SK-N-SH (cell line): Measurements from ENCODE around the gene COL8A2. TPM values are rescaled to one million over a fixed set of nuclear protein-coding genes. Genes with fewer than 3 reads are reported as not detected.

Source experiments
- CTCF ChIA-PET: fragments of 300-600, 350-600 bp; formaldehyde crosslinking; extraction: SDS; loops from one replicate; lab custom pipeline; 2021; lab: Yijun Ruan, JAX
- POLR2A ChIA-PET: fragments of 350-600 bp; sonication (Branson Sonifier 250); formaldehyde crosslinking; extraction: SDS; loops from one replicate; lab custom pipeline; 2020; ENCODE audit warnings: antibody characterized with exemption, inconsistent platforms; lab: Yijun Ruan, JAX
- DNase-seq: peaks from one replicate; pipeline ENCODE4 v3.0.0; 2012
- H2AFZ ChIP-seq: fragments of 200-600 bp; sonication (generic); 2 replicates; pipeline ENCODE4 v1.8.1; 2016; ENCODE audit warnings: antibody characterized with exemption, mild to moderate bottlenecking, low read depth
- H3F3A ChIP-seq: fragments of 200-600 bp; sonication (generic); replicated peaks from 2 replicates; pipeline ENCODE3; 2016; ENCODE audit warnings: antibody characterized with exemption, mild to moderate bottlenecking; ENCODE audit not compliant: insufficient read depth
- H3K27ac ChIP-seq, 2 experiments: fragments of 200-500 bp in 1 of 2; fragments of 200-600 bp in 1 of 2; sonication (Bioruptor generic) in 1 of 2; sonication (generic), shearing (Covaris generic) in 1 of 2; 2 replicates each; pipeline versions ENCODE4 v1.5.1 to v1.6.1; 2014 to 2016; ENCODE audit warnings: low read depth in 2 of 2, inconsistent platforms in 1 of 2, low read length in 1 of 2, mild to moderate bottlenecking in 1 of 2, mixed read lengths in 1 of 2
- H3K27me3 ChIP-seq: fragments of 200-600 bp; sonication (generic), shearing (Covaris generic); 2 replicates; pipeline ENCODE4 v1.6.1; 2016; ENCODE audit warnings: mixed run types; ENCODE audit not compliant: insufficient read depth
- H3K36me3 ChIP-seq, 2 experiments: fragments of 200-500 bp in 1 of 2; fragments of 200-600 bp in 1 of 2; sonication (Bioruptor generic) in 1 of 2; sonication (generic) in 1 of 2; replicated peaks in 1 of 2; 2 replicates each; pipeline versions ENCODE3 to v1.5.1; 2014 to 2016; ENCODE audit warnings: low read length in 1 of 2, mild to moderate bottlenecking in 1 of 2; ENCODE audit not compliant: insufficient read depth in 2 of 2, control insufficient read depth in 1 of 2
- H3K4me1 ChIP-seq, 2 experiments: fragments of 200-500 bp in 1 of 2; fragments of 200-600 bp in 1 of 2; sonication (Bioruptor generic) in 1 of 2; sonication (generic), shearing (Covaris generic) in 1 of 2; 2 replicates each; pipeline versions ENCODE4 v1.5.1 to v1.6.1; 2014 to 2016; ENCODE audit warnings: low read depth in 1 of 2, low read length in 1 of 2, mixed run types in 1 of 2; ENCODE audit not compliant: insufficient read depth in 2 of 2, control insufficient read depth in 1 of 2
- H3K4me2 ChIP-seq: fragments of 200-600 bp; sonication (generic), shearing (Covaris generic); 2 replicates; pipeline ENCODE4 v1.6.1; 2017; ENCODE audit warnings: mixed run types
- H3K4me3 ChIP-seq, 2 experiments: fragments of 200-500 bp in 1 of 2; fragments of 200-600 bp in 1 of 2; sonication (Bioruptor generic) in 1 of 2; sonication (generic), shearing (Covaris generic) in 1 of 2; 2 replicates each; pipeline versions ENCODE4 v1.5.1 to v1.8.1; 2014 to 2016; ENCODE audit warnings: low read depth in 2 of 2, inconsistent platforms in 1 of 2, low read length in 1 of 2, mild to moderate bottlenecking in 1 of 2, mixed read lengths in 1 of 2, moderate library complexity in 1 of 2
- H3K79me2 ChIP-seq: fragments of 200-600 bp; sonication (generic); 2 replicates; pipeline ENCODE4 v1.8.1; 2017; ENCODE audit warnings: mild to moderate bottlenecking; ENCODE audit not compliant: insufficient read depth
- H3K9ac ChIP-seq: fragments of 200-600 bp; sonication (generic); 2 replicates; pipeline ENCODE4 v1.6.1; 2017; ENCODE audit warnings: mixed run types
- H3K9me2 ChIP-seq: fragments of 200-600 bp; sonication (generic); 2 replicates; pipeline ENCODE4 v1.6.1; 2017; ENCODE audit warnings: mixed run types
- H3K9me3 ChIP-seq: fragments of 200-600 bp; sonication (generic); 2 replicates; pipeline ENCODE4 v1.6.1; 2017; ENCODE audit warnings: mixed run types, mild to moderate bottlenecking, moderate library complexity
- H4K20me1 ChIP-seq: fragments of 200-600 bp; sonication (generic); 2 replicates; pipeline ENCODE4 v1.6.1; 2017; ENCODE audit warnings: mild to moderate bottlenecking, mixed run types; ENCODE audit not compliant: insufficient read depth
- CHD2 ChIP-seq: fragments of 150-350 bp; IDR thresholded peaks from 2 replicates; pipeline ENCODE4 v1.6.1; 2018; ENCODE audit warnings: low read length; ENCODE audit not compliant: partially characterized antibody
- CTCF ChIP-seq: fragments of 200-600 bp; sonication (generic); IDR thresholded peaks from 2 replicates; pipeline ENCODE4 v1.6.1; 2017; ENCODE audit warnings: antibody characterized with exemption, mild to moderate bottlenecking, moderate library complexity
- ELF1 ChIP-seq: IDR thresholded peaks from 2 replicates; pipeline ENCODE4 v1.4.0; 2012
- EZH2phosphoT487 ChIP-seq: fragments of 200-600 bp; sonication (generic); IDR thresholded peaks from 2 replicates; pipeline ENCODE4 v1.6.1; 2017; ENCODE audit warnings: low read depth, mixed run types, mild to moderate bottlenecking, antibody characterized with exemption, moderate library complexity, borderline replicate concordance
- FOSL2 ChIP-seq: IDR thresholded peaks from 2 replicates; pipeline ENCODE4 v1.4.0; 2012; ENCODE audit warnings: low read depth, mild to moderate bottlenecking, moderate library complexity, borderline replicate concordance
- FOXM1 ChIP-seq: IDR thresholded peaks from 2 replicates; pipeline ENCODE4 v1.4.0; 2012; ENCODE audit warnings: low read depth, mild to moderate bottlenecking
- GABPA ChIP-seq: IDR thresholded peaks from 2 replicates; pipeline ENCODE4 v1.4.0; 2012; ENCODE audit warnings: low read depth, mild to moderate bottlenecking
- JUND ChIP-seq: IDR thresholded peaks from 2 replicates; pipeline ENCODE4 v1.4.0; 2012
- MEF2A ChIP-seq: IDR thresholded peaks from 2 replicates; pipeline ENCODE4 v1.4.0; 2012; ENCODE audit warnings: low read depth, borderline replicate concordance
- NRF1 ChIP-seq: IDR thresholded peaks from 2 replicates; pipeline ENCODE4 v1.6.1; 2012; ENCODE audit warnings: low read depth, mild to moderate bottlenecking, low read length
- RAD21 ChIP-seq: IDR thresholded peaks from 2 replicates; pipeline ENCODE4 v1.6.1; 2012; ENCODE audit warnings: mild to moderate bottlenecking, low read length
- RCOR1 ChIP-seq: fragments of 150-350 bp; IDR thresholded peaks from 2 replicates; pipeline ENCODE4 v1.6.1; 2017; ENCODE audit warnings: antibody characterized with exemption, low read length
- SMC3 ChIP-seq: IDR thresholded peaks from 2 replicates; pipeline ENCODE4 v1.6.1; 2012; ENCODE audit warnings: low read depth, low read length, improper control_type of control experiment
- TCF12 ChIP-seq: IDR thresholded peaks from 2 replicates; pipeline ENCODE4 v1.4.0; 2012
- TEAD4 ChIP-seq: IDR thresholded peaks from 2 replicates; pipeline ENCODE4 v1.4.0; 2012; ENCODE audit warnings: mild to moderate bottlenecking, borderline replicate concordance; ENCODE audit not compliant: insufficient read depth
- YY1 ChIP-seq: IDR thresholded peaks from 2 replicates; pipeline ENCODE4 v1.4.0; 2012; ENCODE audit warnings: low read depth, mild to moderate bottlenecking
- WGBS: methylation state at CpG from one replicate; pipeline ENCODE4 v1.1.6; 2017; ENCODE audit warnings: low lambda C conversion rate; 5-methylcytosine and 5-hydroxymethylcytosine counted together
- polyA plus RNA-seq, 3 experiments: library from polyadenylated mRNA; depleted of rRNA; stranded (reverse); fragments of >200 nt; gene quantifications; 2 replicates each; pipeline ENCODE4 v1.2.3, GENCODE V29; 2012
- TF ChIP-seq, protein P1 (sequence below): IDR thresholded peaks from 2 replicates; pipeline ENCODE4; 2012
- TF ChIP-seq, protein P2 (sequence below): fragments of 150-350 bp; IDR thresholded peaks from 2 replicates; pipeline ENCODE4 v1.6.1; 2016; ENCODE audit warnings: mild to moderate bottlenecking, low read depth, low read length
- TF ChIP-seq, protein P3 (sequence below): IDR thresholded peaks from 2 replicates; pipeline ENCODE4 v1.4.0; 2012; ENCODE audit warnings: low read depth, borderline replicate concordance

The COL8A2 gene
- polyA plus RNA-seq, 1 of the 3 experiments (the other 2 are of a cell fraction), result 3.1 TPM

- CTCF ChIA-PET, result interaction anchor here (1.6 to 5.6 kb wide), 2 partner anchors 26 to 31 kb away, joined by 3 to 49 read pairs; no protein-coding TSS in a partner anchor
Measured at GRCh38 chr1:36157115-36157903, 32.3 kb upstream of the COL8A2 start.

More at GRCh38 chr1:36157115-36157903, 32.3 kb upstream of the COL8A2 start:
- no peak overlapping the region for H2AFZ ChIP-seq
- DNase-seq, result peak; percentile 54
- POLR2A ChIA-PET, result interaction anchor here (0.7 to 1.3 kb wide), 3 partner anchors 15 to 67 kb away, joined by 3 read pairs; partner anchors contain the start of gene THRAP3
- H3K9ac ChIP-seq, result peak overlapping the region; percentile 98
- TF ChIP-seq FOSL2 (no peak), YY1 (no peak), NRF1 (no peak), RAD21 (no peak), FOXM1 (no peak), MEF2A (no peak), TCF12 (no peak), SMC3 (no peak), JUND (no peak), TEAD4 (no peak), CTCF (no peak), ELF1 (no peak), RCOR1 (no peak), CHD2 (no peak), GABPA (no peak), EZH2phosphoT487 (no peak)
- TF ChIP-seq, protein P1, sequence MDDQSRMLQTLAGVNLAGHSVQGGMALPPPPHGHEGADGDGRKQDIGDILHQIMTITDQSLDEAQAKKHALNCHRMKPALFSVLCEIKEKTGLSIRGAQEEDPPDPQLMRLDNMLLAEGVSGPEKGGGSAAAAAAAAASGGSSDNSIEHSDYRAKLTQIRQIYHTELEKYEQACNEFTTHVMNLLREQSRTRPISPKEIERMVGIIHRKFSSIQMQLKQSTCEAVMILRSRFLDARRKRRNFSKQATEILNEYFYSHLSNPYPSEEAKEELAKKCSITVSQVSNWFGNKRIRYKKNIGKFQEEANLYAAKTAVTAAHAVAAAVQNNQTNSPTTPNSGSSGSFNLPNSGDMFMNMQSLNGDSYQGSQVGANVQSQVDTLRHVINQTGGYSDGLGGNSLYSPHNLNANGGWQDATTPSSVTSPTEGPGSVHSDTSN, result no peak
- TF ChIP-seq, protein P2, sequence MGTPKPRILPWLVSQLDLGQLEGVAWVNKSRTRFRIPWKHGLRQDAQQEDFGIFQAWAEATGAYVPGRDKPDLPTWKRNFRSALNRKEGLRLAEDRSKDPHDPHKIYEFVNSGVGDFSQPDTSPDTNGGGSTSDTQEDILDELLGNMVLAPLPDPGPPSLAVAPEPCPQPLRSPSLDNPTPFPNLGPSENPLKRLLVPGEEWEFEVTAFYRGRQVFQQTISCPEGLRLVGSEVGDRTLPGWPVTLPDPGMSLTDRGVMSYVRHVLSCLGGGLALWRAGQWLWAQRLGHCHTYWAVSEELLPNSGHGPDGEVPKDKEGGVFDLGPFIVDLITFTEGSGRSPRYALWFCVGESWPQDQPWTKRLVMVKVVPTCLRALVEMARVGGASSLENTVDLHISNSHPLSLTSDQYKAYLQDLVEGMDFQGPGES, result no peak
- TF ChIP-seq, protein P3, sequence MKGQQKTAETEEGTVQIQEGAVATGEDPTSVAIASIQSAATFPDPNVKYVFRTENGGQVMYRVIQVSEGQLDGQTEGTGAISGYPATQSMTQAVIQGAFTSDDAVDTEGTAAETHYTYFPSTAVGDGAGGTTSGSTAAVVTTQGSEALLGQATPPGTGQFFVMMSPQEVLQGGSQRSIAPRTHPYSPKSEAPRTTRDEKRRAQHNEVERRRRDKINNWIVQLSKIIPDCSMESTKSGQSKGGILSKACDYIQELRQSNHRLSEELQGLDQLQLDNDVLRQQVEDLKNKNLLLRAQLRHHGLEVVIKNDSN, result no peak
- TF ChIP-seq, all 33 proteins: peak for 0
- peaks cover 36 to 50% of the 10 kb centered on the region in 2 experiments for H3K4me1 ChIP-seq
- no peaks in the 10 kb centered on the region for H3K27me3 ChIP-seq
- H3K27ac ChIP-seq, result peak overlapping the region; percentile 90 to 98
- peaks cover 53% of the 10 kb centered on the region for H4K20me1 ChIP-seq
- H3K9me2 ChIP-seq, result no peaks in the 10 kb centered on the region
- H3K79me2 ChIP-seq, result peaks cover 75% of the 10 kb centered on the region
- H3K36me3 ChIP-seq, result peaks cover 8 to 12% of the 10 kb centered on the region in 2 experiments
- H3F3A ChIP-seq, result peaks cover 3% of the 10 kb centered on the region
- H3K4me3 ChIP-seq, result peak overlapping the region; percentile 87 to 99
- WGBS, result 10% methylated on average over 7 of the region's 9 CpGs
- H3K9me3 ChIP-seq, result no peaks in the 10 kb centered on the region
- H3K4me2 ChIP-seq, result peak overlapping the region; percentile 76
